Activated CD8-positive, alpha-beta T cell treated with anti-CD3 and anti-CD28 coated beads, Interleukin-2, amount 10 ng/mL, durations not matched to agents 7 days and 5 days (primary cell): ENCODE data around the gene LTA. TPM values are rescaled to one million over a fixed set of nuclear protein-coding genes. Genes with fewer than 3 reads are reported as not detected.
A peak's percentile ranks its signal among the peaks of the same experiment; 100 is the strongest.

Experiments
- ATAC-seq: fragments of 150-1000 bp; cut with Tn5 transposase; one replicate; pipeline ENCODE4 v1.10.0; 2021; ENCODE audit warnings: moderate library complexity
- CTCF ChIA-PET: fragments of 350-600 bp; sonication (Branson Sonifier 250); formaldehyde crosslinking; loops from one replicate; lab custom pipeline; 2021; ENCODE audit warnings: antibody characterized with exemption; lab: Charles Lee
- POLR2A ChIA-PET: fragments of 350-600 bp; sonication (Branson Sonifier 250); formaldehyde crosslinking; loops from one replicate; lab custom pipeline; 2021; ENCODE audit warnings: antibody characterized with exemption; lab: Charles Lee
- DNase-seq: peaks from one replicate; pipeline ENCODE4 v3.0.0-alpha.2; 2020
- H3K27ac Mint-ChIP-seq: one replicate; pipeline ENCODE4 v1.8.0; 2021; ENCODE audit warnings: mild to moderate bottlenecking, mixed read lengths
- H3K27me3 Mint-ChIP-seq: one replicate; pipeline ENCODE4 v1.8.0; 2021; ENCODE audit warnings: low read depth, mixed read lengths
- H3K36me3 Mint-ChIP-seq: one replicate; pipeline ENCODE4 v1.8.0; 2021; ENCODE audit warnings: low read depth, mixed read lengths
- H3K4me1 Mint-ChIP-seq: one replicate; pipeline ENCODE4 v1.8.0; 2021; ENCODE audit warnings: low read depth, mixed read lengths
- H3K4me3 Mint-ChIP-seq: one replicate; pipeline ENCODE4 v1.8.0; 2021; ENCODE audit warnings: mild to moderate bottlenecking, mixed read lengths
- H3K9me3 Mint-ChIP-seq: one replicate; pipeline ENCODE4 v1.8.0; 2022; ENCODE audit warnings: mixed read lengths; ENCODE audit not compliant: insufficient read depth
- total RNA-seq, 2 experiments: library from RNA; stranded (reverse); gene quantifications; one replicate each; pipeline ENCODE4 v1.2.3, GENCODE V29; 2021

The LTA gene
- total RNA-seq, 2 experiments from 2014 or later, result 19.4 to 24.6 TPM

- ATAC-seq (no peak), DNase-seq (no peak)
- H3K27ac Mint-ChIP-seq, result peak overlapping the region; percentile 75
- H3K36me3 Mint-ChIP-seq, result peaks cover 53% of the 10 kb centered on the region
- no peaks in the 10 kb centered on the region for H3K9me3 Mint-ChIP-seq
- H3K27me3 Mint-ChIP-seq, result peaks cover 9% of the 10 kb centered on the region
- CTCF ChIA-PET, result interaction anchor here (1.3 to 17.1 kb wide), 5 partner anchors 10 to 40 kb away, joined by 3 to 189 read pairs (median 6); partner anchors contain the start of genes LTA, LTB and TNF
- no peak overlapping the region for H3K4me3 Mint-ChIP-seq
- peaks cover 68% of the 10 kb centered on the region for H3K4me1 Mint-ChIP-seq
- POLR2A ChIA-PET, result interaction anchor here (0.7 to 5.1 kb wide), 6 partner anchors 10 to 24 kb away, joined by 3 to 55 read pairs (median 8); partner anchors contain the start of genes DDX39B, LTA, LTB and TNF
Measured at GRCh38 chr6:31557443-31558317, 14.4 kb upstream of the LTA start.

DNA sequence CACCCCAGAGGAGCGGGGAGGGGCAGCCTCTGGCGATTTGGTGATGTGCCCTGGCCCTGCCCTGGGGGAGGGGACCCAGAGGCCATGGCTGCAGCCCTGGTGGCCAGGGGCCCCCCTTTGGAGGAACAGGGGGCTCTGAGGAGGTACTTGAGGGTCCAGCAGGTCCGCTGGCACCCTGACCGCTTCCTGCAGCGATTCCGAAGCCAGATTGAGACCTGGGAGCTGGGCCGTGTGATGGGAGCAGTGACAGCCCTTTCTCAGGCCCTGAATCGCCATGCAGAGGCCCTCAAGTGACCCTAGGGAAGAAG is 13.8 kb upstream of the LTA start:
- H3K27me3 Mint-ChIP-seq, result peaks cover 9% of the 10 kb centered on the region
- ATAC-seq (no peak), DNase-seq (no peak)
- H3K36me3 Mint-ChIP-seq, result peaks cover 51% of the 10 kb centered on the region
- peaks cover 68% of the 10 kb centered on the region for H3K4me1 Mint-ChIP-seq
- peak overlapping the region; percentile 82 for H3K27ac Mint-ChIP-seq
- ChIA-PET POLR2A (interaction anchor here (1.0 to 5.1 kb wide), 6 partner anchors 10 to 35 kb away, joined by 3 to 55 read pairs (median 8); partner anchors contain the start of genes LTA, LTB, NCR3 and NFKBIL1), CTCF (interaction anchor here (1.2 to 17.1 kb wide), 5 partner anchors 10 to 40 kb away, joined by 4 to 189 read pairs (median 6); partner anchors contain the start of genes LTA, LTB, NFKBIL1 and TNF)
- H3K4me3 Mint-ChIP-seq, result peak overlapping the region; percentile 65
- H3K9me3 Mint-ChIP-seq, result no peaks in the 10 kb centered on the region

- ChIA-PET POLR2A (interaction anchor here (1.0 to 5.1 kb wide), 8 partner anchors 8 to 34 kb away, joined by 3 to 55 read pairs (median 8); partner anchors contain the start of genes LTA, LTB, NCR3 and NFKBIL1), CTCF (interaction anchor here (1.2 to 17.1 kb wide), 11 partner anchors 8 to 56 kb away, joined by 4 to 189 read pairs (median 6); partner anchors contain the start of genes AIF1, LST1, LTA and LTB)
- Mint-ChIP-seq H3K4me1 (peaks cover 69% of the 10 kb centered on the region), H3K27me3 (peaks cover 12% of the 10 kb centered on the region), H3K9me3 (no peaks in the 10 kb centered on the region), H3K27ac (peak overlapping the region; percentile 82), H3K4me3 (peak overlapping the region; percentile 65), H3K36me3 (peaks cover 51% of the 10 kb centered on the region)
- peak; percentile 69 for DNase-seq
- ATAC-seq, result peak; percentile 61
Measured at GRCh38 chr6:31558631-31559500, 13.2 kb upstream of the LTA start.

GRCh38 chr6:31559606-31559957 is 12.5 kb upstream of the LTA start:
- H3K36me3 Mint-ChIP-seq, result peaks cover 52% of the 10 kb centered on the region
- CTCF ChIA-PET, result interaction anchor here (1.3 to 17.1 kb wide), 11 partner anchors 9 to 55 kb away, joined by 3 to 189 read pairs (median 7); partner anchors contain the start of genes AIF1, LST1, LTB and NCR3
- no peaks in the 10 kb centered on the region for H3K9me3 Mint-ChIP-seq
- peaks cover 14% of the 10 kb centered on the region for H3K27me3 Mint-ChIP-seq
- POLR2A ChIA-PET, result interaction anchor here (0.7 to 5.1 kb wide), 9 partner anchors 8 to 101 kb away, joined by 3 to 55 read pairs (median 5); partner anchors contain the start of genes C6orf47, LTA, LTB and NCR3
- DNase-seq (no peak), ATAC-seq (peak; percentile 38)
- H3K27ac Mint-ChIP-seq, result peak overlapping the region; percentile 82
- peak overlapping the region; percentile 65 for H3K4me3 Mint-ChIP-seq
- peaks cover 69% of the 10 kb centered on the region for H3K4me1 Mint-ChIP-seq

GRCh38 chr6:31559958-31560696 is 12.0 kb upstream of the LTA start:
- peaks cover 54% of the 10 kb centered on the region for H3K36me3 Mint-ChIP-seq
- ATAC-seq (peak; percentile 70), DNase-seq (peak; percentile 75)
- peak overlapping the region; percentile 65 for H3K4me3 Mint-ChIP-seq
- peak overlapping the region; percentile 82 for H3K27ac Mint-ChIP-seq
- ChIA-PET POLR2A (interaction anchor here (0.7 to 5.1 kb wide), 9 partner anchors 8 to 100 kb away, joined by 3 to 55 read pairs (median 5); partner anchors contain the start of genes C6orf47, LTA, LTB and NCR3), CTCF (interaction anchor here (1.2 to 17.1 kb wide), 12 partner anchors 8 to 55 kb away, joined by 3 to 189 read pairs (median 6); partner anchors contain the start of genes AIF1, LST1, LTB and NCR3)
- peaks cover 19% of the 10 kb centered on the region for H3K27me3 Mint-ChIP-seq
- H3K4me1 Mint-ChIP-seq, result peaks cover 65% of the 10 kb centered on the region
- H3K9me3 Mint-ChIP-seq, result no peaks in the 10 kb centered on the region

DNA sequence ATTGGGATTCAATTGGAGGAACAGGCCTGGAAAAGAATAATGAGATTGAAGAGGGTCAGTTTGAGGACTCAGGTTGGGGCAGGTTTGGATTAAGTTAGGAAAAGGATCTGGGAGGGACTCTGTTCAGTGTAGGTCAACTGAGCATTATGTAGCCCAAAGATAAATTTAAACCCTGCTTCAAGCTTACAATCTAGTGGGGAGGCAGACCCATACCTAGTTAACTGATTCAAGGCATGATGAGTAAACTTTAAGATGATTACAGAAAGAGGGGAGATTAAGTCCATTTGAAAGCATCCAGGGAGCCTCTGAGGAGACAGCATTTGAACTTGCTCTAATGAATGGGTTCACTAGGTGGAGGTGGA is 11.4 kb upstream of the LTA start:
- ChIA-PET POLR2A (interaction anchor here (0.9 to 5.1 kb wide), 7 partner anchors 8 to 55 kb away, joined by 3 to 55 read pairs (median 6); partner anchors contain the start of genes LTA, LTB and TNF), CTCF (interaction anchor here (1.2 to 17.1 kb wide), 11 partner anchors 8 to 54 kb away, joined by 3 to 189 read pairs (median 7); partner anchors contain the start of genes AIF1, LST1, LTB and NCR3)
- peak overlapping the region; percentile 65 for H3K4me3 Mint-ChIP-seq
- no peaks in the 10 kb centered on the region for H3K9me3 Mint-ChIP-seq
- peaks cover 65% of the 10 kb centered on the region for H3K4me1 Mint-ChIP-seq
- no peak for ATAC-seq
- H3K36me3 Mint-ChIP-seq, result peaks cover 57% of the 10 kb centered on the region
- DNase-seq, result no peak
- peaks cover 24% of the 10 kb centered on the region for H3K27me3 Mint-ChIP-seq
- peak overlapping the region; percentile 82 for H3K27ac Mint-ChIP-seq

DNA sequence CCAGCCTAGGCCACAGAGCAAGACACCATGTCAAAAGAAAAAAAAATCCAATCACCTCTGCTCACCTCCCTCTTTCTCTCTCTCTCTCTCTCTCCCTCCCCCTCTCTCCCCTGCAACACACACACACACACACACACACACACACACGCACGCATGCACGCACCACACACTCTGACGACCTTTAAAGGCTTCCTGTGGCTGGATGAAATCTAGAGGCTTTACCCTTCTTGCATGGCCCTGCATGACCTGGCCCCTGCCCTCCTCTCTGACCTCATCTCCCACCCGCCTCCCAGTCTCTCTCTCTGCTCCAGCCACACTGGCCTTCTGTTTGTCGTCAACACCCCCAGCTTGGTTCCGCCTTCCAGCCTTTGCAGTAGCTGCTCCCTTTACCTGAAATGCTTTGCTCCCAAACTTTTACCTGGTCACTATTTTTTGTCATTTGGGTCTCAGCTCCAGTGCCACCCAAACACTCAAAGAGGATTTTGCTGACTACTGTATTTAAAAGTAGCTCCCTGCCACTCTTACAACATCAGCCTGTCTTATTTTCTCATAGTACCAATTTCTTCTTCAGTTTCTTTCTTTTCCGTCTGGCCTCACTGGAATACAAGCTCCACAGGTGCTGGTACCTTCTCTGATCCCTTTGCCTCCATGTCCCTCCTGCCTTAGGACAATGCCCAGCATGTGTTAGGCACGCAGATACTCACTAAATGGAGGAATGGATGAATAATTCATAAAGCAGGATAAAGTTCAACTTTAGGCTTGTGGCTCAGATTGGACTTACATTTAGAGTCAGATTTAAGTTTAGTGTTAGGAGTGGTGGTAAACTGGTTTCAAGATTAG is 4.3 kb upstream of the LTA start:
- ChIA-PET POLR2A (interaction anchor here (1.0 to 4.8 kb wide), 8 partner anchors 7 to 29 kb away, joined by 4 to 73 read pairs (median 5); partner anchors contain the start of genes LST1, LTB and NCR3), CTCF (interaction anchor here (0.7 to 24.1 kb wide), 10 partner anchors 8 to 30 kb away, joined by 3 to 504 read pairs (median 6); partner anchors contain the start of genes ATP6V1G2, DDX39B, LTB and NCR3)
- Mint-ChIP-seq H3K9me3 (no peaks in the 10 kb centered on the region), H3K27me3 (peaks cover 22% of the 10 kb centered on the region), H3K27ac (peak overlapping the region; percentile 56), H3K4me3 (peak overlapping the region; percentile 9), H3K36me3 (peaks cover 17% of the 10 kb centered on the region), H3K4me1 (peaks cover 55% of the 10 kb centered on the region)
- DNase-seq, result no peak
- peak; percentile 4 for ATAC-seq

- Mint-ChIP-seq H3K27me3 (peaks cover 22% of the 10 kb centered on the region), H3K4me1 (peaks cover 63% of the 10 kb centered on the region), H3K9me3 (no peaks in the 10 kb centered on the region), H3K36me3 (peaks cover 17% of the 10 kb centered on the region), H3K27ac (peak overlapping the region; percentile 56), H3K4me3 (peak overlapping the region; percentile 26)
- DNase-seq, result peak; percentile 86
- CTCF ChIA-PET, result interaction anchor here (1.3 to 24.1 kb wide), 9 partner anchors 8 to 29 kb away, joined by 4 to 504 read pairs (median 6); partner anchors contain the start of genes ATP6V1G2, DDX39B, LTB and NCR3
- POLR2A ChIA-PET, result interaction anchor here (0.6 to 4.8 kb wide), 11 partner anchors 8 to 269 kb away, joined by 3 to 73 read pairs (median 5); partner anchors contain the start of genes LST1, LTB and NCR3
- ATAC-seq, result peak; percentile 74
Measured at GRCh38 chr6:31568537-31568961, 3.5 kb upstream of the LTA start.

GRCh38 chr6:31569861-31570536 is 2.1 kb upstream of the LTA start:
- H3K27me3 Mint-ChIP-seq, result peaks cover 13% of the 10 kb centered on the region
- peaks cover 10% of the 10 kb centered on the region for H3K36me3 Mint-ChIP-seq
- H3K4me1 Mint-ChIP-seq, result peaks cover 75% of the 10 kb centered on the region
- no peak for DNase-seq
- H3K27ac Mint-ChIP-seq, result no peak overlapping the region
- no peaks in the 10 kb centered on the region for H3K9me3 Mint-ChIP-seq
- ATAC-seq, result no peak
- ChIA-PET POLR2A (interaction anchor here (0.6 to 4.8 kb wide), 6 partner anchors 10 to 29 kb away, joined by 3 to 73 read pairs (median 4); partner anchors contain the start of genes LST1 and LTB), CTCF (interaction anchor here (0.7 to 24.1 kb wide), 7 partner anchors 8 to 28 kb away, joined by 3 to 504 read pairs (median 11); partner anchors contain the start of genes ATP6V1G2, DDX39B, LST1 and LTB)
- no peak overlapping the region for H3K4me3 Mint-ChIP-seq
